T-cell (primary cell): ENCODE results near the gene COBL. TPM values are rescaled to one million over a fixed set of nuclear protein-coding genes. Genes with fewer than 3 reads are reported as not detected.

Experiments used
- ATAC-seq, 4 experiments: fragments of 200-7000 bp in 3 of 4; fragments of 150-1000 bp in 1 of 4; cut with Tn5 transposase; replicated peaks in 1 of 4; 1 replicate in 3 of 4; 2 replicates in 1 of 4; pipeline ENCODE4 v1.10.0; 2021; ENCODE audit warnings: moderate library complexity in 3 of 4, mild to moderate bottlenecking in 2 of 4, moderate number of reproducible peaks in 1 of 4
- CTCF ChIA-PET, 2 donors: fragments of 300-600 bp; sonication (Branson Sonifier 250); formaldehyde crosslinking; loops; one replicate each; lab custom pipeline; 2022; ENCODE audit warnings: antibody characterized with exemption in 2 of 2; lab: Charles Lee
- POLR2A ChIA-PET, 2 donors: fragments of 300-600 bp; sonication (Branson Sonifier 250); formaldehyde crosslinking; loops; one replicate each; lab custom pipeline; 2022; ENCODE audit warnings: antibody characterized with exemption in 2 of 2; lab: Charles Lee
- DNase-seq, 35 experiments: peaks; one replicate each; pipeline versions ENCODE4 v3.0.0 to v3.0.0-alpha.2; 2013 to 2023
- H3K27ac ChIP-seq: one replicate; pipeline ENCODE4 v1.5.1; 2013; ENCODE audit warnings: low read length
- H3K27me3 ChIP-seq, 2 experiments: replicated peaks in 1 of 2; 1 replicate in 1 of 2; 2 replicates in 1 of 2; pipeline versions ENCODE4 v1.6.1 to v1.7.0; 2013; ENCODE audit warnings: low read length in 1 of 2, mixed read lengths in 1 of 2; ENCODE audit not compliant: control insufficient read depth in 2 of 2, insufficient read depth in 2 of 2; ENCODE audit errors: extremely low read depth in 1 of 2
- H3K36me3 ChIP-seq, 2 donors: 1 replicate in 1 of 2; 2 replicates in 1 of 2; pipeline versions ENCODE4 v1.6.1 to v1.7.0; 2013; ENCODE audit warnings: low read length in 1 of 2; ENCODE audit not compliant: control insufficient read depth in 2 of 2, insufficient read depth in 1 of 2; ENCODE audit errors: extremely low read depth in 1 of 2
- H3K4me1 ChIP-seq, 2 experiments: 1 replicate in 1 of 2; 2 replicates in 1 of 2; pipeline versions ENCODE4 v1.6.1 to v1.7.0; 2013; ENCODE audit warnings: low read length in 2 of 2, mixed read lengths in 1 of 2; ENCODE audit not compliant: insufficient read depth in 2 of 2, control insufficient read depth in 1 of 2; ENCODE audit errors: extremely low read depth in 1 of 2
- H3K4me3 ChIP-seq, 2 donors: 1 replicate in 1 of 2; 2 replicates in 1 of 2; pipeline versions ENCODE4 v1.5.1 to v1.7.0; 2013; ENCODE audit warnings: mild to moderate bottlenecking in 2 of 2, low read length in 1 of 2, moderate library complexity in 1 of 2; ENCODE audit not compliant: control insufficient read depth in 1 of 2; ENCODE audit errors: extremely low read depth in 1 of 2
- H3K9me3 ChIP-seq: 2 replicates; pipeline ENCODE4 v1.7.0; 2013
- H3K27ac Mint-ChIP-seq, 2 donors: one replicate each; pipeline ENCODE4 v1.8.0; 2020 to 2021; ENCODE audit warnings: mild to moderate bottlenecking in 2 of 2, mixed read lengths in 2 of 2
- H3K27me3 Mint-ChIP-seq, 2 donors: one replicate each; pipeline ENCODE4 v1.8.0; 2021 to 2022; ENCODE audit warnings: mixed read lengths in 2 of 2
- H3K36me3 Mint-ChIP-seq: one replicate; pipeline ENCODE4 v1.8.0; 2021; ENCODE audit warnings: mixed read lengths
- H3K4me1 Mint-ChIP-seq, 3 donors: one replicate each; pipeline ENCODE4 v1.8.0; 2020 to 2022; ENCODE audit warnings: mixed read lengths in 3 of 3, mild to moderate bottlenecking in 1 of 3
- H3K4me3 Mint-ChIP-seq, 3 donors: one replicate each; pipeline ENCODE4 v1.8.0; 2020 to 2022; ENCODE audit warnings: mild to moderate bottlenecking in 3 of 3, mixed read lengths in 3 of 3, moderate library complexity in 3 of 3
- H3K9me3 Mint-ChIP-seq, 3 donors: one replicate each; pipeline ENCODE4 v1.8.0; 2020 to 2022; ENCODE audit warnings: mixed read lengths in 3 of 3
- WGBS: methylation state at CpG from one replicate; pipeline ENCODE4 v1.1.5; 2013; ENCODE audit warnings: missing lambda C conversion rate; ENCODE audit not compliant: insufficient coverage; 5-methylcytosine and 5-hydroxymethylcytosine counted together
- total RNA-seq, 35 experiments: library from RNA in 6 of 35; stranded (reverse) in 6 of 35; fragments of 120-200 nt in 1 of 35; gene quantifications; one replicate each; pipeline versions ENCODE4 v1.2.1 to v1.2.4 and lab custom pipeline; 2013 to 2026

Gene COBL
- total RNA-seq, 5 donors from 2014 or later (not counting 1 experiment from before 2014, with no cell fraction given), result 0.07 to 0.26 (median 0.17) TPM; not detected in 1

- H3K36me3 ChIP-seq, result no peaks in the 10 kb centered on the region
- no peaks in the 10 kb centered on the region for H3K27me3 Mint-ChIP-seq
- H3K9me3 Mint-ChIP-seq, result peaks cover 0 to 3% (median 0%) of the 10 kb centered on the region in 3 donors
- H3K36me3 Mint-ChIP-seq, result no peaks in the 10 kb centered on the region
- POLR2A ChIA-PET, result no interaction called here
- H3K4me3 ChIP-seq, result no peak overlapping the region
- H3K27ac ChIP-seq, result no peak overlapping the region
- H3K27ac Mint-ChIP-seq, result no peak overlapping the region
- peaks cover 0 to 4% (median 0%) of the 10 kb centered on the region in 3 donors for H3K4me1 Mint-ChIP-seq
- CTCF ChIA-PET, result no interaction called here
- H3K9me3 ChIP-seq, result no peaks in the 10 kb centered on the region
- H3K4me1 ChIP-seq, result no peaks in the 10 kb centered on the region
- peaks cover 0 to 9% of the 10 kb centered on the region in 2 experiments for H3K27me3 ChIP-seq
- ATAC-seq, result no peak
- H3K4me3 Mint-ChIP-seq, result no peak overlapping the region
- DNase-seq, result no peak
- WGBS, result 86% methylated on average over 3 of the region's 8 CpGs
Measured at GRCh38 chr7:51129527-51130472, 186.8 kb downstream of the COBL start.

- ChIA-PET POLR2A (no interaction called here), CTCF (no interaction called here)
- no peak overlapping the region for H3K4me3 ChIP-seq
- no peak overlapping the region for H3K27ac Mint-ChIP-seq
- peaks cover 0 to 9% of the 10 kb centered on the region in 2 experiments for H3K27me3 ChIP-seq
- no peak for ATAC-seq
- peaks cover under 1 to 6% (median 3%) of the 10 kb centered on the region in 3 donors for H3K4me1 Mint-ChIP-seq
- DNase-seq, result no peak
- no peaks in the 10 kb centered on the region for H3K36me3 ChIP-seq
- H3K36me3 Mint-ChIP-seq, result no peaks in the 10 kb centered on the region
- H3K9me3 ChIP-seq, result no peaks in the 10 kb centered on the region
- H3K27ac ChIP-seq, result no peak overlapping the region
- peaks cover 0 to 3% (median 0%) of the 10 kb centered on the region in 3 donors for H3K9me3 Mint-ChIP-seq
- H3K4me1 ChIP-seq, result peaks cover 0 to 2% of the 10 kb centered on the region in 2 experiments
- WGBS, result 86% methylated on average over 5 of the region's 16 CpGs
- H3K27me3 Mint-ChIP-seq, result no peaks in the 10 kb centered on the region
- H3K4me3 Mint-ChIP-seq, result no peak overlapping the region
Measured at GRCh38 chr7:51128545-51129435, 187.8 kb downstream of the COBL start.

GRCh38 chr7:51127618-51127904 lies 189.0 kb downstream of the COBL start:
- no peaks in the 10 kb centered on the region for H3K36me3 ChIP-seq
- ATAC-seq (no peak), DNase-seq (no peak)
- H3K27ac Mint-ChIP-seq, result no peak overlapping the region
- no peak overlapping the region for H3K4me3 Mint-ChIP-seq
- H3K27ac ChIP-seq, result no peak overlapping the region
- no peaks in the 10 kb centered on the region for H3K9me3 ChIP-seq
- ChIA-PET POLR2A (interaction anchor here in 1 of 2 donors (0.6 kb wide), 1 partner anchor 27 kb away, joined by 4 read pairs; no protein-coding TSS in a partner anchor), CTCF (no interaction called here)
- H3K4me1 ChIP-seq, result peaks cover 0 to 2% of the 10 kb centered on the region in 2 experiments
- no peaks in the 10 kb centered on the region for H3K36me3 Mint-ChIP-seq
- no peak overlapping the region for H3K4me3 ChIP-seq
- peaks cover 9 to 16% (median 12%) of the 10 kb centered on the region in 3 donors for H3K4me1 Mint-ChIP-seq
- H3K9me3 Mint-ChIP-seq, result peaks cover 0 to 2% (median 0%) of the 10 kb centered on the region in 3 donors
- 80% methylated on average over 2 of the region's 3 CpGs for WGBS
- peaks cover 0 to 9% of the 10 kb centered on the region in 2 experiments for H3K27me3 ChIP-seq
- H3K27me3 Mint-ChIP-seq, result no peaks in the 10 kb centered on the region

- Histone ChIP-seq H3K27me3 (peaks cover 0 to 9% of the 10 kb centered on the region in 2 experiments), H3K4me1 (peaks cover 3 to 5% of the 10 kb centered on the region in 2 experiments), H3K4me3 (no peak overlapping the region), H3K9me3 (no peaks in the 10 kb centered on the region), H3K36me3 (no peaks in the 10 kb centered on the region), H3K27ac (no peak overlapping the region)
- no peak overlapping the region for H3K4me3 Mint-ChIP-seq
- no peak overlapping the region for H3K27ac Mint-ChIP-seq
- no peaks in the 10 kb centered on the region for H3K9me3 Mint-ChIP-seq
- H3K36me3 Mint-ChIP-seq, result no peaks in the 10 kb centered on the region
- no peaks in the 10 kb centered on the region for H3K27me3 Mint-ChIP-seq
- ATAC-seq, result no peak
- 91% methylated on average over 12 of the region's 19 CpGs for WGBS
- POLR2A ChIA-PET, result no interaction called here
- DNase-seq, result no peak
- CTCF ChIA-PET, result no interaction called here
- H3K4me1 Mint-ChIP-seq, result peaks cover 15 to 21% (median 18%) of the 10 kb centered on the region in 3 donors
Measured at GRCh38 chr7:51126813-51127617, 189.6 kb downstream of the COBL start.

- Mint-ChIP-seq H3K4me3 (no peak overlapping the region), H3K36me3 (no peaks in the 10 kb centered on the region), H3K4me1 (peaks cover 22 to 28% (median 24%) of the 10 kb centered on the region in 3 donors), H3K27me3 (no peaks in the 10 kb centered on the region), H3K27ac (no peak overlapping the region), H3K9me3 (no peaks in the 10 kb centered on the region)
- H3K4me1 ChIP-seq, result peaks cover 6 to 11% of the 10 kb centered on the region in 2 experiments
- no peak overlapping the region for H3K27ac ChIP-seq
- peaks cover 0 to 9% of the 10 kb centered on the region in 2 experiments for H3K27me3 ChIP-seq
- WGBS, result 96% methylated on average over 4 of the region's 5 CpGs
- H3K36me3 ChIP-seq, result no peaks in the 10 kb centered on the region
- CTCF ChIA-PET, result no interaction called here
- DNase-seq (no peak), ATAC-seq (no peak)
- no peaks in the 10 kb centered on the region for H3K9me3 ChIP-seq
- POLR2A ChIA-PET, result no interaction called here
- H3K4me3 ChIP-seq, result no peak overlapping the region
Measured at GRCh38 chr7:51126324-51126723, 190.3 kb downstream of the COBL start.
